Stimulated activated CD8-positive, alpha-beta memory T cell treated with anti-CD3 and anti-CD28 coated beads, Interleukin-2, amount 100 ng/mL, for 1 hour (primary cell): Measurements from ENCODE around the gene GLDN.

Experiments
- DNase-seq, 2 donors: peaks; one replicate each; pipeline ENCODE4 v3.0.0-alpha.2; 2020; ENCODE audit warnings: low read depth in 2 of 2

Gene GLDN

DNA sequence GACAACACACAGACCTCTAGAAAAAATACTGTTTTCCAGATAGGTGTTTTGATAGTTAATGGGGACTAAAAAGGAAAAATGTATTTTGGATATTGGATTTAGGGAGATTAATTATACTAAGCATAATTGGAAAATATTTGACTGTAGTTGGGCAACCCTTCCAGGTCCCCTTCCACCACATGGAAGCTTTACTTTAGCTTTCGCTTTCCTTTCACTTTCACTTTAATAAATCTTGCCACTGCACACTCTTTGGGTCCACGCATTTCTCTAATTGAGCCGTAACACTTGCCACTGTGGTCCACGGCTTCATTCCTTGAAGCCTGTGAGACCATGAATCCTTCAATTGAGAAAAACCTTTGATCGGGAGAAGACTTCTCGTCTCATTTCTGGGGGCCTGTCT is 15.5 kb downstream of the GLDN start:
- DNase-seq, result no peak

DNA sequence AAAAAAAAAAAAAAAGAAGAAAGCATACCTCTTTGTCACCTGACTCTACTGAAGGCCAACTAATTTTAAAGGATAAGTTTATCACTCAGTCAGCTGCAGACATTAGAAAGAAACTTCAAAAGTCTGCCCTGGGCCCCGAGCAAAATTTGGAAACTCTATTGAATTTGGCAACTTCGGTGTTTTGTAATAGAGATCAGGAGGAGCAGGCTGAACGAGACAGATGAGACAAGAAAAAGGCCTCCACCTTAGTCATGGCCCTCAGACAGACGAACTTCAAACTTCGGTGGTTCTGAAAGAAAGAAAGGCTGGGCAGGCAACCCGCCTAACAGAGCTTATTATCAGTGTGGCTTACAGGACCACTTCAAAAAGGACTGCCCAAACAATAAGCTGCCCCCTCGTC is 18.5 kb downstream of the GLDN start:
- no peak for DNase-seq

DNA sequence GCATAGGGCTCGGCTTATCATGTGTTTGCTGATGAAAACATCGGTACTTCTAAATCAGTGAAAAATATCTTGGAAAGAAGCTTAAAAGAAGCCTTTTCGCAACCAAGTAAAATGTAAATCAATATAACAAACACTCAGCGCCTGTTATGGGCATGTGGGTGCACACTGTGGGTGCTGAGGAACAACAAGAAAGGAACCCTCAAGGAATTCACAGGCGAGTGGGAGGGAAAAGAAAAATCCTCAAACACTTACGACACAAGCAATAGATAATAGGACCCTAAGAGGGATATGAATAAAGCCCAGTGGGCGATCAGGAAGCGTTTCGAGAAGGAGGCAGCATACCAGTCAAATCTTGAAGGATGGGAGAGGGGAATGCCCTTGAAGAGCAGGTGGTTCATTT is 21.9 kb downstream of the GLDN start:
- DNase-seq, result no peak

DNA sequence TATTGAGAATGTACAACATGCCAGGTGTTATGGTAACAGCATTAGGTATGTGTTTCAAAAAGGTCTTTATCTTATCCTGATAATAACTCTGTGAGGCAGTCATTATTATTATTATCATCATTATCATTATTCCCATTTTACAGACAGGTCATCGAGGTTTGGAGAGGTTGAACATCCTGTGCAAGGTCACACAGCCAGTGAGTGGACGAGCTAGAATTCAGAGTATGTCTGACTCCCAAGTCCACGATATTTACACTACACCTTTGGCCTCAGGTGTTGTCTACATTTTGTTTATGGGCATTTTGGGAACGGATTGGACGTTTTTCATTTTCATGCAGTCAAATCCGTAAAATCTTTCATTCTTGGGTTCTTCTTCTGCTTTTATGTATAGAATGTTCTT is 24.0 kb downstream of the GLDN start:
- no peak for DNase-seq

DNA sequence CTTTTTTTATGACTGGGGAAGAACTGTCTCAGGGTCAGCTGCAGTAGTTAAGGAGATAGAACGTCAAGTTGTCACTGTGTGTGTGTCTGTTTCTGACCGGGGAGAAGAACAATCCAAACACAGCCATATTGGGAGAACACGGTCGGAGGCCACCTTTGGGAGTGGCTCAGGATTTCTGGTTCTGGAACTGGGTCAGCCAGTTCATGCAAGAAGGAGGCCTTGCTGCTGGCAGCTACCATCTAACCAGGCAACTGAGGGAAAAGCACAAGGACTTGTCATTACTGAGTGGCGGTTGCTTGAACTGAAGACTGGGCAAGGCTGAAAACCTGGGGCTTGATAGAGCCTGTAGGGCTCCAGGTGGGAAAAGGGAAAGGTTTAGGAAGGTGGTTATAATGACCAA is 24.6 kb downstream of the GLDN start:
- no peak for DNase-seq

DNA sequence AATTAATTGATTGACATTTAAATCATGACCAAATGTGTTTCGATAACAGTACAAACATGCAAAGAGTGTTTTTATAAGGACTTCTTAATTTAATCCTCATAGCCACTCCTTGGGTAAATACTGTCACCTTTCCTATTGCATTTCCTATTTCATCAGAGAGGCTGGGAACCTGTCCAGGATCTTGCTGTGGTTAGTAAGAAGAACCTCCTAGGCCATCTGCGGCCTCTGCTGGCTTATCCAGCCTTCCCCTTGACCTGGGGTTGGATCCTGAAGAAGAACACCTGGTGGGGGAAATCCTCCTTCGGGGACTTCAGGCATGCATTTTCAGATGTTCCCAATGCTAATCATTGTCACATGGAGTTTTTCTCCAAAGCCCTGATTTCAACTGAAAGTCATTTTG is 25.5 kb downstream of the GLDN start:
- no peak for DNase-seq

DNA sequence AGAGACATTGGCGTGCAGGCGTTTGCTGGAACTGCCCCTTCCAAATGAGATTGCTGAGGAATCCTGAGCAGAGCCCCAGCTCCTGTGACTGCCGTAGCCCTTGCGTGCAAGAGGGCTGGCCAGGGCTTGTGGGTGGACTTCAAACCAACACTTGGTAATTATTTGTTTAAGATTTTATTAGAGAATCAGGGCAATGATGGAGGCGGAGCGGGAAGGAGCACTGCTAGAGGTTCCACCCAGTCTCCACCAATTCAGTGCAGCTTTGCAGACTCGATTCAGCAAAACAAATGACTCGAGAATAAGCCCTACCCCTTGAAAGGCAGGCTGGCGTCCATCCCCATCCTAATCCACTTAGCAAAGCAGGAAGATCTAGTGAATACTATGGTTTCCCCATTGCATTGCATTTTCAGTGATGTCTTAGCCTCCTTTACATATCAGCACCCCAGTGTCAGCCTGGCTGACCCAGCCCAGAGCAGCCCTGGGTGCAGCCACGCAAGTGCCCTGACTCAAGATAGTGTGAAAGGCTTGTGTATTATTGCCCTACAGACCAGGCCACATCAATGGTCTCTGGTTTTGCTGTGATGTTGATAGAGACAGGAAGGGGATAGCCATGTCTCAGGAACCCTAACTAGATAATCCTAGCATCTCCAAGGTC is 26.0 kb downstream of the GLDN start:
- DNase-seq, result no peak

DNA sequence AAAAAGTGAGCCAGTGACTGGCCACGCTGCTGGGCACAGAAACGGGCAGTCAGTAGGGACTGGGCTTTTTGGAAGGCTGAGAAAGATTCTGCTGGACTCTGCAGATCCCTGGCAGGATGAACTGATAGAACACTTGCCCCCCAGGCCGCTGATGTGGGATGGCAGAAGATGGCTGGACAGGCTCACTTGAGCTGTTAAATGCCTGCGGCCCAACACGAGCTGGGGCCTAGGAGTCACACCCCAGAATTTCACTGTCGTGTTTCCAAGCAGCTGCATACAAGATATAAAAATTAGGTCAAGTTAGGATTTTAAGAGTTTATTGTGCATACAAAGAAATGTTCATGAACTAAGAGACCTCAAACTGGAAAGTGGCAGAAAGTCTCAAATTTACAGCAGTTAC is 26.9 kb downstream of the GLDN start:
- DNase-seq, result no peak

DNA sequence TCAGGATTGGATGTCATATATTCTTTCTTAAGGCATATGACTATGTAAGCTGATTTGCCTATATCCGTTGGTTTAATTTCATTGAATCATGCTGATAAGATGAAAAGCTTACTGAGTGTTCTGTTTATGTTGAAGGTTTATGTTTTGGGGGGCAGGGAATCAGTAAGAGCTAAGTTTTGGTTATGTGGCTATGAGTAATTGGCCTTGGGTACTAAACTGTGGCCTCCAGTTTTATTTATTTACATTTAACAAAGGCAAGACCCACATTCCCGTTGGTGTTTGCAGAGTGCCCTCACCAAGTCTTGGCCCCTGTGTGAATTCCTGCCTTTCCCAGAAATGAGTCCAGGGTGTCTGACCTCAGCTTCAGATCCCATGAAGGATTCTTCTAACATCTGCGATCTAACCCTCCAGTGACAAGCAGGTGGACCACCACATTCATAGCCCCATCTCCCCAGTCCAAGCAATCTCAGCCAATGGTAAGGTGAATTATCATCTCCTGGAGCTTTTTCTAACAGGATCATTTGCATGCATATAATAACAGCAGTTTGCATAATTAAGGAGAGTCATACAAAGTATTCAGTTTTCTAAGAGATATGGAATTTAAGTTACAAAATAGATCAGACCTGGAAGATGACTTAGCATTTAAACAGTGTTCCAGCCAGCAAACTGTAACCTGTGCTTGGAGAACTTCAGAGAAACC is 27.4 kb downstream of the GLDN start:
- no peak for DNase-seq

DNA sequence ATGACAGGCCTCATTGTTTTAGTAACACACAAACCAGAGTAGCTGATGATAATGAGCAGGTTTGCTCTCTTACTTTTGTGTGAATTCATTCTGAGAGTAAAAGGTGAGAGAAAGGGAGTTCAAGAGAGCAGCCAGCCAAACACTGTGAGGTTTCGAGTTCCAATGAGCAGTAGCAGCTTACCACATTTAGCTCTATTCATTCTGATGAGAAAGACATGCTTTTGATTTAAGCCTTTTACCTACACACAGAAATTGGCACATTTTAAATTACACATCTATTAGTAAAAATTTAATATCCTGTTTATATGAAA is 28.0 kb downstream of the GLDN start:
- no peak for DNase-seq

DNA sequence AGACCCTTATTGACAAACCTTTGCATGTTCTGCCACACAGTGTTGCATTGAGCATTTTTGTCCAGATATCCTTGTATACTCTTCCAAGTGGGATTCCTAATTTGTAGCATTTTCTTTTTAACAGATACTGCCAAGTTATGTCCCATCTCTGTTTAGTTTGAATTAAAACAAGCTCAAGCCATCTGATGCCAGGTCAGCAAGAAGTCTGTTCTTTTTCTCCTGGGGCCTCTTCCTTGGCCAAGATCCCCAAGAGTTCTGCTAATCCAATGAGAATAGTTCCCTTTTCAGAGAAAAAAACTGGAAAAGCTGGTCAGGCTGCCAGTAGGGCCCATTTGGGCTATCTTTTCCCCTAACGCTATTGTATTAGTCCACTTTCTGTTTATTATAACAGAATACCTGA is 29.8 kb downstream of the GLDN start:
- no peak for DNase-seq

DNA sequence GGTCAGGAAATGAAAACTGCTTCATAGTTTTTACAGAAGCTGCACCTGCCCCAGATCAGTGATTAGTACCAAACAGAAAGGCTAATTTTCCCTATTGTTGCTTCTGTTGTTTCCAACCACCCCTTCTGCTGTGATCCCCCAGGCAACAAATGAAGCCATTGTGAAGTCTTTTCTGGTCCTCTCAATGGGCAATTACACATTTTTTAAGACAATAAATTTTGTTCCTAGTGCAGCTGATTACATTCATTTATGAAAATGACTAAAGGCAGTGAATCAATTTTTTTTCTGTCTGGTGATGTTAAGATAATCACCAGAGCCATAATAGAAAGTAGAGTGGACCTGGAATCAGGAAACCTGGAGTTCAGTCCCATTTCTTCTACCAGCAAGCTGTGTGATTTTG is 32.7 kb downstream of the GLDN start:
- no peak for DNase-seq

DNA sequence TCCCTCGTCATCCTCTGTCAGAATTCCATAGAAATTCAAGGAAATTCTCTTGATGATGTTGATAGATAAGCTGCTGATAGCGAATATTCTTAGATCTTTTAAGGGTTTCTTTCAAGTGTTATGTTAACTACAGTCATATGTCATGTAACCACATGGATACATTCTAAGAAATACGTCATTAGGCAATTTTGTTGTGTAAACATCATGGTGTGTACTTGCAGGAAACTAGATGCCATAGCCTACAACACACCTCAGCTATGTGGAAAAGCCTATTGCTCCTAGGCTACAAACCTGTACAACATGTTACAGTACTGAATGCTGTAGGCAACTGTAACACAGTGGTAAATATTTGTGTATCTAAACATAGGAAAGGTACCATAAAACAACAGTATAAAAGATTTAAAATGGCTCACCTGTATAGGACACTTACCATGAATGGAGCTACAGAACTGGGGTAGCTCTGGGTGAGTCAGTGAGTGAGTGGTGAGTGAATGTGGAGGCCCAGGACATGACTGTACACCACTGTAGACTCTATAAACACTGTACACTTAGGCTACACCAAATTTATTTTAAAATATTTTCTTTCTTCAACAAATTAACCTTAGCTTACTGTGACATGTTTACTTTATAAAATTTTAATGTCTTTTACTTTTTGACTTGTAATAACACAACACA is 34.6 kb downstream of the GLDN start:
- DNase-seq, result no peak

DNA sequence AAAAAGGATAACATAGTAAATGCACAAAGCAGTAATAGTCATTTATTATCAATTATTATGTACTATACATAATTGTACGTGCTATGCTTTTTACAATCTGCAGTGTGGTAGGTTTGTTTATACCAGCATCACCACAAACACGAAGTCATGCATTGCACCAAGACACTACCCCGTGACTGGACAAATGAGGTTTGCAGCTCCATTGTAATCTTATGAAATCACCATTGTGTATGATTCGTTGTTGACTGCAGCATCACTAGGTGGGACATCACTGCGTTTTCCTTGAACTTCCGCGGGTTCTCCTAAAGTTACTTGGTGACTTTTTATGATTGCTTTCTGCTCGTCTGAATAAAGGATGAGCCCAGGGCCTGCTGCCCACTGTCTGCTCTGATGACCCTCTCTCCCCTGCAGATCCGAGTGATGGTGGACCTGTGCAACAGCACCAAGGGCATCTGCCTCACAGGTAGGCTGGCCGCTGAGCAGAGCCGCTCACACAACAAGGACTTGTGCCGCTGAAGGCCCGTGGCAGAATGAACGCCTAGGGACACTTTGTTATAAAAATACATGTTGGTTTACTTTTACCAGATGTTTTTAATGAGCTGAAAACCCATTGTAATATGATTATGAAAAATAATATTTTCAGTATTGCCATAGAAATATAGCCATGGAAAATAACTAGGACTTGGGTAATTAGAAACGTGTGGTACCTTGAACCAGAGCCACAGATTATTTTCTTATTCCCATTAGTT is 35.8 kb downstream of the GLDN start:
- DNase-seq, result no peak

DNA sequence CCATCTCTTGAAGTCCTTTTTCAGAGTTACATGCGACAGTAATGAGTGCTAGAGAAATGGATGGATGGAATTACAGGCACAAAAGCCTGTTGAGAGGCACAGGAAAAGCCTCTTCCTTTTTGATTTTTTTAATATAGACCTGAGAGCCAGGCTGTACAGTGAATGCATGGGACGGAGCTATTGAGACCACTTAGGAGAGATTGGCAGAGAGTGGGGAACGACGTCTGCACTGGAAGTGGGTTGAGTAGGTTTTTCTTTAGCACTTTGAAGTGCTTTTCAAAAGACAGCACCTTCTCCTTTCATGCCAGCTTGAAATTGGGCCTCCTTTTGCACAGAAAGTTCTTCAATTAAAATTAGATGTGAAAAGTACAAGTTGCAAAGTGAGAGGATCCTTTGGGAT is 37.0 kb downstream of the GLDN start:
- no peak for DNase-seq

DNA sequence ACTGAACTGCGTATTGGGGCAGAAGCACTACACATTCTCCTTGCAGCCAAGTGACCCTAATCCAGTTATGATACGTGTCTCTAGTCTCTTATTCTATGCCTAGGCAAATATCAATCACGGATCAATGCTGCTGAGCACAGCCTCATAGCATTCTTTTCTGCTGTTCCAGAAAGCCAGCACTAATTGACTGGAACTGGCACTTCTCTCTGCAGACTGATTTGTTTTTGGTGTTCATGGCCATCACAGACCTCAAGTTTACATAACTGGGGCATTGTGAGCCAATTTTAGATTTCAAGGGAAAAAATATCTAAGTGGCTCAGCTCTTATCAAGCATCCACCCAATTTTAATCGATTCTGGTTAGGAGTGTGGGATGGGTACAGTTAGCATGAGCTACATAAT is 37.9 kb downstream of the GLDN start:
- DNase-seq, result no peak

DNA sequence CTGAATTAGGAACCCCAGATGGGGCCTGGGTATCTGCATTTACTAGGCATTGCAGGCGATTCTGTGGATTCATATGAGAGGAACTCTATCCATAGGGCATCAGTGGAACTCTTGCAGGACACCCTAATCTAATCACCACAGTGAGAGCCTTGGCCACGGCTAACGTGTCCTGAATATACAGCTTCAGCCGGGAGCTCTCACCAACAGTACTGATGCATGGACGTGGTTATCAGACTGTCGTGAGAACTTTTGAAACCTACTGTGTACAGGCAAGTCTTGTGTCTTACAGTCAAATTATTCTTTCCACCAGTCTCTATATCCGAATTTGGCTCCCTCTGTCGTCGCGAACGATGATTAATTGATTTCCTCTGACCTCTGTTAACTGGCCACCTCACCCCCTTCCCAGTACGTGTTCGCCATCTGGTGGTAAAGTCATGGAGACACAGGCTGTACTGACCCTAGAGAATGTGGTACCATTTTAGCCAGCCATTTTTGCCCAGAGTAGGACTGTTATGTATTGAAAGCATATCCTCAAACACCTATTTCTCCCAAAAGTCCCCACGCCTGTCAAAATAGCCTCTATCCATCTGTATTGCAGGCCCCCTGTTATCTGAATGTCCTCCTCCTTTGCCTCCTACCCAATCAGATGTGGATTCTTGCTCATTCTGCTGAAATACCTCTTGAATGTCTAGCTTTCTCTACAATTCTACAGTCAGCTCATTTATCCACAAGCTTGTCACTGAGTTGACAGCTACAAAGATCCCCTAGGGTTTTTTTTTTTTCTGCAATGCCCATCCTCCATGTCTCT is 39.7 kb downstream of the GLDN start:
- no peak for DNase-seq

DNA sequence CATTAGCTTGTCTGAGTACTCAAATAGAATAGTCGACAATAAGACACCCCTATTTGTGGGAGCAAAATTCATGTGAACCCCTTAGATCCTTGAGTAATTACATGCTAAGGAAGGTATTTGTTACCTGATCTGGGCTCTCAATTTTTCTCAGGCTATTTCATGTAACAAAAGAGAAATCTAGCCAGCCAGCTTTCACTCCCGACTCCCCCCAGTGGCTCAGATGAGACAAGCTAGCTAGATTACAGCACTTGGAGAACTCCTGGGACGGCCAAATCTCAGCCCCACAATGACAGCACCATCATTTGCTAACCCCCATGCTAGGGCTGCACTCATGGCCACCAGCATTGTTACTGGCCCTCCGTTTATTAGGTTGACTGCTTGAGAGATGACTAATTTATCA is 41.3 kb downstream of the GLDN start:
- no peak for DNase-seq

DNA sequence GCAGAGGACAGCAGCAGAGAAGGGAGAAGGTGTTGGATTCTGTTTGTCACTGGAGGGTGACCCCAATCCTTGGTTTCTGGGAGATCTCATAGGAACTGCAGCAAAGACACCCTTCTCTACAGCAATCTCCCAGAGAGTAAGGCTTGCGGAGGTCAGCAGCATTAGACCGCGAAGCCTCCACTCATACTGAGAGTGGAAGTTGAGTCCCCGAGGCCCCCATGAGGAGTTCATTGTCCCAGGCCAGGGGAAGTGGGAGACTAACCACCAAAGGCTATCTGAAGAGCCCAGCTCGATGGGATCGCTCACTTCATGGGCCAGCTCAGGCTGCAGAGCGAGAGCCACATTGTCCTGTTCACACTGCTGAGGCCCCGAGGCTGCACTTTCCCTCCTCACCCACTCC is 44.6 kb downstream of the GLDN start:
- no peak for DNase-seq

DNA sequence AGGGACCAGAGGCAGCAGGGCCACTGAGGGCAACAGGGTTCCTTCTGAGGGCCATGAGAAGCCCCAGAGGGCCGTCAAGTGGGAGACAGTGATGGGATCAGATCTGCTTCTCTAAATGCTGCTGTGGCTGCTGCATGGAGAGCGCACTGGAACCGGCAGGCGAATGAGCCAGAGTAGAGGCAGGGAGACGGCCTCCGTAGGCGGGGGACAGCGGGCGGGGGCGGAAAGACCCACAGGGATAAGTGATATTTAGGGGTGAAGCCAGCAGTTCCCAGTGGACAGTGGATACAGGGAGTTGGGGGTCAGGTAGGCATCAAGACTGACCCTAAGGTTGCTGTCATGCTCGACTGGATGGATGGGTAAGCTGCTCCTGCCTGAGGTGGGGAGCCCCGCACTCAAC is 45.0 kb downstream of the GLDN start:
- no peak for DNase-seq

DNA sequence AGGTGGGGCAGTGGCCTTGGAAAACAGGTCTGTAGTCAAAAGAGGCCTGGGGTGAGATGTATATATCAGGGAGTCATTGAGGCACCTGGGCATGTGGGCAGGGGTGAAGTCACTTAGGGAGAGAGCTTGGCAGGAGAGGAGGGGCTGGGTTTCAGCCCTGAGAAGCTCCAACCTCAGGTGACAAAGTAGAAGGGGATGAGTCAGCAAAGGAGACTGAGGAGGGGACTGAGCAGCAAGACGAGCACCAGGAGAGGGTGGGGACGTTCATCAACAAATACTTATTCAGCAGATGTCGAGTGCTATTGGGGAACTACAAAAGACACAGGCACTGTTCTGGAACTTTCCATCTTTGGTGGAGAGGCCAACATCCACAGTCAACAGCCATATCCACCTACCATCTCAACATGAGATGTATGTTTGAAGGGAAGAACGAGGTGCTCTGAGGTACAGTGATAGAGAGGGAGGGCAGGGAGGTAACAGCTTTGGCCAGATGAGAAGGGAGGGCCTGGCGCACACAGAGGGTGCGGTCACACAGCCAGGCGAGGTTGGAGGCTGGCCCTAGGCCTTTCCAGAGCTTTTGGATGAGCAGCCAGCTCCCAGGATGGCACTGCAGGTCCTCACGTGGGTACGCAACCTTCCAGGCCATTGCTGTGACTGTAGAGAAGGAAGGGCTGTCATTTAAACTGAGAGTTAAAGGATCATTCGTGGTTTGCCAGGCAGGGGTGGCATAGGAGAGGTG is 45.7 kb downstream of the GLDN start:
- DNase-seq, result no peak
